RWPE2 (cell line): ENCODE results near the gene PTPRT.
A peak's percentile ranks its signal among the peaks of the same experiment; 100 is the strongest.

Experiments
- ATAC-seq: fragments of 200-7000 bp; cut with Tn5 transposase; 3 replicates; pipeline ENCODE4 v1.9.1; 2021; ENCODE audit warnings: low read depth
- DNase-seq: peaks from one replicate; pipeline ENCODE4 v3.0.0-alpha.2; 2020; ENCODE audit warnings: low spot score
- H3K27ac ChIP-seq: fragments of 450-650 bp; 2 replicates; pipeline ENCODE4 v1.5.1; 2017; ENCODE audit warnings: mild to moderate bottlenecking; ENCODE audit not compliant: poor library complexity, severe bottlenecking
- H3K27me3 ChIP-seq: fragments of 250-450 bp; sonication (Bioruptor Pico); 2 replicates; pipeline ENCODE4 v1.5.1; 2021; ENCODE audit warnings: mild to moderate bottlenecking, moderate library complexity; ENCODE audit not compliant: insufficient read depth, poor library complexity, severe bottlenecking
- H3K36me3 ChIP-seq: fragments of 250-450 bp; sonication (Bioruptor Pico); 2 replicates; pipeline ENCODE4 v1.5.1; 2020; ENCODE audit warnings: low read depth, mild to moderate bottlenecking, moderate library complexity
- H3K4me1 ChIP-seq: fragments of 250-450 bp; sonication (Bioruptor Pico); 2 replicates; pipeline ENCODE4 v1.5.1; 2021; ENCODE audit warnings: mild to moderate bottlenecking, moderate library complexity; ENCODE audit not compliant: insufficient read depth, poor library complexity, severe bottlenecking
- H3K4me3 ChIP-seq: fragments of 250-450 bp; sonication (Bioruptor Pico); 2 replicates; pipeline ENCODE4 v1.5.1; 2021; ENCODE audit warnings: mild to moderate bottlenecking, moderate library complexity; ENCODE audit not compliant: severe bottlenecking
- H3K9me3 ChIP-seq: fragments of 250-450 bp; sonication (Bioruptor Pico); 2 replicates; pipeline ENCODE4 v1.5.1; 2021; ENCODE audit warnings: mild to moderate bottlenecking, moderate library complexity; ENCODE audit not compliant: severe bottlenecking
- CTCF ChIP-seq: fragments of 450-650 bp; IDR thresholded peaks from one replicate; pipeline ENCODE4 v1.5.1; 2017; ENCODE audit warnings: mild to moderate bottlenecking, moderate library complexity; ENCODE audit not compliant: poor library complexity, severe bottlenecking

PTPRT gene

GRCh38 chr20:42981253-42981652, 208.5 kb downstream of the PTPRT start:
- Histone ChIP-seq H3K4me3 (no peak overlapping the region), H3K27me3 (no peaks in the 10 kb centered on the region), H3K36me3 (no peaks in the 10 kb centered on the region), H3K27ac (no peak overlapping the region), H3K4me1 (peaks cover 8% of the 10 kb centered on the region), H3K9me3 (peaks cover 8% of the 10 kb centered on the region)
- ATAC-seq (no peak), DNase-seq (no peak)
- no peak for TF ChIP-seq CTCF

- Histone ChIP-seq H3K27me3 (no peaks in the 10 kb centered on the region), H3K36me3 (no peaks in the 10 kb centered on the region), H3K9me3 (peaks cover 8% of the 10 kb centered on the region), H3K4me3 (no peak overlapping the region), H3K4me1 (no peaks in the 10 kb centered on the region), H3K27ac (no peak overlapping the region)
- TF ChIP-seq CTCF = no peak
- no peak for ATAC-seq
- no peak for DNase-seq
Observed at GRCh38 chr20:42979720-42980119, 210.0 kb downstream of the PTPRT start.

DNA sequence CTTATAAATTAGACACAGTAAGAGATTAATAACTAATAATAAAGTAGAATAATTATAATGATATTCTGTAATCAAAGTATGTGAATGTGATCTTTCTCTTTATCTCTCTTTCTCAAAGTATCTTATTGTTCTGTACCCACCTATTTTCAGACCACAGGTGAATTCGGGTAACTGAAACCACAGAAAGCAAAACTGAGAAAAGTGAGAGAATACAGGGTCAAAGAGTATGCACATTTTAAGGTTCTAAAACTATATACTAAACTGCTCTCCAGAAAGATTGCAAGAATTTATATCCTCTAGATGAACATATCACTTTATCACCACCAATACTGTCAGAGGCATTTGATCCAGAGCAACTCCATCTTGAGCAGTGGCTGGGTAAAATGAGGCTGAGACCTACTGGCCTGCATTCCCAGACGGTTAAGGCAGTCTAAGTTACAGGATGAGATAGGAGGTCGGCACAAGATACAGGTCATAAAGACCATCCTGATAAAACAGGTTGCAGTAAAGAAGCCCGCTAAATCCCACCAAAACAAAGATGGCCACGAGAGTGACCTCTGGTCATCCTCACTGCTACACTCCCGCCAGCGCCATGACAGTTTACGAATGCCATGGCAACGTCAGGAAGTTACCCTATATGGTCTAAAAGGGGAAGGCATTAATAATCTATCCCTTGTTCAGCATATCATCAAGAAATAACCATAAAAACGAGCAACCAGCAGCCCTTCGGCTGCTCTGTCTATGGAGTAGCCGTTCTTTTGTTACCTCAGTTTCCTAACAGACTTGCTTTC, 211.3 kb downstream of the PTPRT start:
- DNase-seq (no peak), ATAC-seq (no peak)
- no peak for TF ChIP-seq CTCF
- Histone ChIP-seq H3K27me3 (no peaks in the 10 kb centered on the region), H3K4me1 (no peaks in the 10 kb centered on the region), H3K4me3 (no peak overlapping the region), H3K36me3 (no peaks in the 10 kb centered on the region), H3K27ac (no peak overlapping the region), H3K9me3 (peaks cover 8% of the 10 kb centered on the region)

DNA sequence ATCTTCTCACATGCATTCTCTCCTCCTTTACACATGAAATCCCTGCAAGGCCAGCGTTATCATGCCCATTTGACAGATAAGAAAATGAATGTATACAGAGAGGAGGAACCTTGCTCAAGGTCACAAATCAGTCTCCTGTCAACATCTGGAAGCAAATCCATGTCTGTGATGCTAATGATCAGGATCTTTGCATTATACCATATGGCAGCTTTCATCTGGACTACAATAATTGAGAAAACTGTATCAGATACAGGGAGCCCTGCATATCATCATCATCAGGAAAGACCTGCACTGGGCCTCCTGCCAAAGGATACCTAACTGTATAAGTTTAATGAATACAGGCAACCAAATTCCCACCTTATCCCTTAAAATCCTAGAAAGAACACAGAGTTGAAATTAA, 213.7 kb downstream of the PTPRT start:
- H3K4me1 ChIP-seq = no peaks in the 10 kb centered on the region
- H3K4me3 ChIP-seq = no peak overlapping the region
- H3K27ac ChIP-seq = no peak overlapping the region
- peaks cover 5% of the 10 kb centered on the region for H3K9me3 ChIP-seq
- H3K36me3 ChIP-seq = no peaks in the 10 kb centered on the region
- DNase-seq = no peak
- no peak for ATAC-seq
- no peaks in the 10 kb centered on the region for H3K27me3 ChIP-seq
- no peak for TF ChIP-seq CTCF

DNA sequence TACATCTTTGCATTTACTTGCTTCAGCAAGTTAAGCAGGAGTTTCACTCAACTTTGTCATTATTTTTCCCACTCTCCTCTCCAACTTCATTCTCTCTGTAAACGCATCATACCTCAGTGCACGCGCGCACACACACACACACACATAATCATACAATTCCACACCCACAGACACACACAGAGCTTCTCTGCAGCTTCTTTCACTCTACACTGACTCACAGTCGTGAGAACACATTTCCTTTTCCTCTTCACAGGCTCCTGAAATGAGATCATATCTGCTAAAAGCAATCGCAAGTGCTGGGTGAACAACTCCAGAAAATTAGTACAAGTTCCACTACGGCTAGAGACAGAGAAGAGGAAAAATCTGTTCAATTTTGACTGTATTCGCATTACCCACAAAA, 215.4 kb downstream of the PTPRT start:
- no peaks in the 10 kb centered on the region for H3K27me3 ChIP-seq
- H3K9me3 ChIP-seq = peaks cover 5% of the 10 kb centered on the region
- peak; percentile 44; the same call in 1 of the 3 replicates for ATAC-seq

More for the DNA sequence above, 215.4 kb downstream of the PTPRT start:
- H3K4me3 ChIP-seq = no peak overlapping the region
- no peaks in the 10 kb centered on the region for H3K4me1 ChIP-seq
- TF ChIP-seq CTCF = no peak
- H3K36me3 ChIP-seq = no peaks in the 10 kb centered on the region
- H3K27ac ChIP-seq = no peak overlapping the region
- DNase-seq = no peak
